Mucosa of descending colon (tissue), 3 donors: ENCODE measurements around the gene ARHGAP35. TPM values are rescaled to one million over a fixed set of nuclear protein-coding genes. Genes with fewer than 3 reads are reported as not detected.

Experiments
- ATAC-seq: fragments of 200-7000 bp; cut with Tn5 transposase; one replicate; pipeline ENCODE4 v1.9.1; 2020; ENCODE audit warnings: mild to moderate bottlenecking, moderate library complexity
- DNase-seq, 3 donors: peaks; one replicate each; pipeline ENCODE4 v3.0.0-alpha.2; 2020
- H3K36me3 ChIP-seq: fragments of 200-600 bp; one replicate; pipeline ENCODE4 v1.8.0; 2021; ENCODE audit warnings: low read depth, mild to moderate bottlenecking
- H3K4me1 ChIP-seq: fragments of 200-600 bp; one replicate; pipeline ENCODE4 v1.8.0; 2021; ENCODE audit warnings: low read depth, mild to moderate bottlenecking
- H3K4me3 ChIP-seq: fragments of 200-600 bp; one replicate; pipeline ENCODE4 v1.8.0; 2021; ENCODE audit warnings: mild to moderate bottlenecking
- H3K9me3 ChIP-seq: fragments of 200-600 bp; one replicate; pipeline ENCODE4 v1.8.0; 2021; ENCODE audit warnings: mild to moderate bottlenecking
- CTCF ChIP-seq: fragments of 200-600 bp; IDR thresholded peaks from one replicate; pipeline ENCODE4 v1.8.0; 2022; ENCODE audit warnings: antibody characterized with exemption, mild to moderate bottlenecking
- intact Hi-C, 2 donors: fragments of 100-400 bp; cut with DNase I in 1 of 2; cut with micrococcal nuclease in 1 of 2; formaldehyde crosslinking; loops; one replicate each; pipeline versions ENCODE4 v1.11.0 to v1.11.1; 2022; cut with DNase I, micrococcal nuclease
- total RNA-seq, 3 donors: library from RNA; stranded (reverse); fragmentation: NEBNext Ultra II Directional in 2 of 3; extraction: Animal tissue kit (Norgen Biotek cat#: 25700) in 2 of 3; gene quantifications; one replicate each; pipeline versions ENCODE4 v1.2.1 to v1.2.4, GENCODE V29; 2021 to 2023
- donor health status: DM: no; HTN: no; CAD: no; lungs with moderate emphysema.
- donor health status: DM: no; HTN: no; CAD: no.
- donor health status: DM: no; HTN: yes; CAD: no.

Gene ARHGAP35
- total RNA-seq, 3 donors from 2014 or later = 56.5 to 85.3 (median 82.7) TPM

DNA sequence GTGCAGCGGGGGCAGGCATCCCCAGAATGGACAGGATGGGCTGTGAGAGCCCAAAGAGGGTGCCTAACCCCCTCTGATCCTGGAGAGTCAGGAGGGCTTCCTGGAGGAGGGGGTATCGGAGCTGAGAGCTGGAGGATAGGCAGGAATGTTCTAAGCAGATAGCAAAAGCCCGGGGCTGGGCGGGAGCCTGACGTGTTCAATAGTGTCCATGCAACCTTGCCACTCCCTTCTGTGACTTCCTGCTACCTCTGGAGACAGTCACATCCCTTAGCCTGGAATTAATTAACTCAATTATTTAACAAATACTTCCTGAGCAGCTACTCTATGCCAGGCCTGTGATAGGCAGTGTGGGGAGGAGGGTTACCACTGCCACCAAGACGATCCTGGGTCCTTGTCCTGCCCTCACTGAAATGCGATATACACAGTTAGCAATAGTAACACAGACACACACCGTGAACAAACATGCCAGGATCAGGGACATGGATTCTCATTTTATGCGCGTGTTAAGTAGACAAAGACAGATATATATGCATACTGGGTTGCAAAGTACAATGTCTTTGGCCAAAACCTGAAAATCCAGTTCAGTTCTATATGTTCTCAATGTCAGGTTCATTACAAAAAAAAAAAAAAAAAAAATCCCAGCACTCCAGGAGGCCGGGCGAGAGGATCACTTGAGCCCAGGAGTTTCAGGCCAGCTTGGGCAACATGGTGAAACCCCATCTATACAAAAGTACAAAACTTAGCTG is 20.9 kb upstream of the ARHGAP35 start:
- intact Hi-C loops = loop anchor here (2.0 to 5.0 kb wide), 2 partner anchors 73 to 83 kb away; no protein-coding TSS in a partner anchor
- Histone ChIP-seq H3K36me3 (no peaks in the 10 kb centered on the region), H3K4me3 (no peak overlapping the region), H3K4me1 (peaks cover 13% of the 10 kb centered on the region), H3K9me3 (no peaks in the 10 kb centered on the region)
- ATAC-seq (peak; percentile 85), DNase-seq (peak in 2 of 3 donors; percentile 77 to 82)
- TF ChIP-seq CTCF = no peak

DNA sequence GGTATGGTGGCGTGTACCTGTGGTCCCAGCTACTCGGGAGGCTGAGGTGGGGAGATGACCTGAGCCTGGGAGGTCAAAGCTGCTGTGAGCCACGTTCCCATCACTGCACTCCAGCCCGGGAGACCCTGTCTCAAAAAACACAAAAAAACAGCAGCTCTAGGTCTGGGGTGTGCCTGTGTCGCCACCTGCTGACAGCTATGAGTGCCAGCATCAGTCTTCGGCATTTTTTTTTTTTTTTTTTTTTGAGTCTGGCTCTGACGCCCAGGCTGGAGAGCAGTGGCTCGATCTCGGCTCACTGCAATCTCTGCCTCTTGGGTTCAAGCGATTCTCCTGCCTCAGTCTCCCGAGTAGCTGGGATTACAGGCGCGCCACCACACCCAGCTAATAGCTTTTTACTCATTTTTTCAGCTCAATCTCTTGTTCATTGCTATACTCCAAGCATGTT is 20.3 kb upstream of the ARHGAP35 start:
- H3K9me3 ChIP-seq = no peaks in the 10 kb centered on the region
- TF ChIP-seq CTCF = peak; percentile 69
- peak in 2 of 3 donors; percentile 55 to 66 for DNase-seq
- no peaks in the 10 kb centered on the region for H3K36me3 ChIP-seq
- peaks cover 13% of the 10 kb centered on the region for H3K4me1 ChIP-seq
- H3K4me3 ChIP-seq = no peak overlapping the region
- intact Hi-C loops = loop anchor here in 1 of 2 donors (2.0 kb wide), 1 partner anchor 84 kb away; no protein-coding TSS in a partner anchor
- ATAC-seq = peak; percentile 78

- intact Hi-C loops = loop anchor here in 1 of 2 donors (2.0 kb wide), 1 partner anchor 85 kb away; no protein-coding TSS in a partner anchor
- no peak for TF ChIP-seq CTCF
- no peak overlapping the region for H3K4me3 ChIP-seq
- H3K9me3 ChIP-seq = no peaks in the 10 kb centered on the region
- H3K36me3 ChIP-seq = no peaks in the 10 kb centered on the region
- ATAC-seq = peak; percentile 4
- no peak for DNase-seq
- peaks cover 13% of the 10 kb centered on the region for H3K4me1 ChIP-seq
These were observed 19.2 kb upstream of the ARHGAP35 start for GRCh38 chr19:46841458-46842083.

DNA sequence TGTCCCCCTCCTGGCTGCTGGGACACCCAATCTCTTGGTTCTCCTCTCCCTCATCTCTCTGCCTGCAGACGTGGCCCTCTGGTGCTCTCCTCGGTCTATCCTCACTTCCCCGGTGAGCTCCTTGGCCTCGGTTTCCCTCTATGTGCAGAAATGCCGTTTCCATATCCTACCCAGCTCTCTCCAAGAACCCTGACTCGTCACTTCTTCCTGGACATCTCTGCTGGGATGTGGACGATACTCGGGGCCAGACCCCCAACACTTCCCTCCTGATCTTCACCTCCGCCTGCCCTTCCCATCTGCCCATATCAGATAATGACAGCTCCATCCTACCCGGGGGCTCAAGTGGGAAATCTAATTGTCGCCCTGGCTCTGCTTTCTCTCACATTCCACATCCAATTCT is 18.0 kb upstream of the ARHGAP35 start:
- Histone ChIP-seq H3K4me1 (peaks cover 13% of the 10 kb centered on the region), H3K4me3 (no peak overlapping the region), H3K9me3 (no peaks in the 10 kb centered on the region), H3K36me3 (no peaks in the 10 kb centered on the region)
- ATAC-seq (no peak), DNase-seq (no peak)
- no peak for TF ChIP-seq CTCF
- intact Hi-C loops = no loop called here

DNA sequence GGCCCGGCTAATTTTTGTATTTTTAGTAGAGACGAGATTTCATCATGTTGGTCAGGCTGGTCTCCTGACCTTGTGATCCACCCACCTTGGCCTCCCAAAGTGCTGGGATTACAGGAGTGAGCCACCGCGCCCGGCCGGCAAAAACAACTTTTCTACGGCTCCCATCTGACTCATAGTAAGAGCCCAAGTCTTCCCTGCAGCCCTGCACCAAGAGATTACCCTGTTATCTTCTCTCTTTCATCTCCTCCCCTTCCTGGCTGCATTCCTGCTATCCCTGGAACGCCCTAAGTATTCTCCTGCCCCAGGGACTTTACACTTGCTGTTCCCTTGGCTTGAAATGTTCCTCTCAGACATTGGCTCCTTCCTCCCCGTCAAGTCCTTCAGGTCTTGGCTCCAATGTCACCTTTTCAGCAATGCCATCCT is 16.7 kb upstream of the ARHGAP35 start:
- peak; percentile 6 for ATAC-seq
- no peak overlapping the region for H3K4me3 ChIP-seq
- intact Hi-C loops = no loop called here
- DNase-seq = no peak
- no peaks in the 10 kb centered on the region for H3K9me3 ChIP-seq
- no peak for TF ChIP-seq CTCF
- no peaks in the 10 kb centered on the region for H3K36me3 ChIP-seq
- H3K4me1 ChIP-seq = peaks cover 13% of the 10 kb centered on the region
